GM12878 (cell line): ENCODE data around the gene CRY1. TPM values are rescaled to one million over a fixed set of nuclear protein-coding genes. Genes with fewer than 3 reads are reported as not detected.
A peak's percentile ranks its signal among the peaks of the same experiment; 100 is the strongest.

ENCODE experiments used
- ATAC-seq: fragments of 200-7000 bp; cut with Tn5 transposase; 3 replicates; pipeline ENCODE4 v1.9.1; 2020; ENCODE audit warnings: mild to moderate bottlenecking, moderate library complexity
- BruUV-seq: library from RNA; stranded (reverse); fragments of 400-500 nt; replicated peaks from 2 replicates; lab custom pipeline; 2021; lab: Mats Ljungman, UMichigan
- CTCF ChIA-PET: fragments of 300-600 bp; sonication (Branson Sonifier 250); formaldehyde crosslinking; extraction: SDS; loops from one replicate; lab custom pipeline; 2021; ENCODE audit warnings: inconsistent platforms; lab: Yijun Ruan, JAX
- POLR2A ChIA-PET: fragments of 350-600 bp; formaldehyde crosslinking; extraction: SDS; loops from one replicate; lab custom pipeline; 2021; ENCODE audit warnings: inconsistent platforms; lab: Charles Lee
- RAD21 ChIA-PET: fragments of 300-600 bp; sonication (Branson Sonifier 250); formaldehyde crosslinking; loops from one replicate; lab custom pipeline; 2023; ENCODE audit warnings: antibody characterized with exemption; ENCODE audit not compliant: unreplicated experiment; lab: Charles Lee
- SMC1A ChIA-PET: fragments of 300-600 bp; sonication (Branson Sonifier 250); formaldehyde crosslinking; loops from one replicate; lab custom pipeline; 2023; ENCODE audit not compliant: unreplicated experiment, uncharacterized antibody; lab: Charles Lee
- DNase-seq: peaks from one replicate; pipeline ENCODE4 v3.0.0-alpha.2; 2011; ENCODE audit warnings: low read depth, low spot score
- FAIRE-seq: peaks from 3 replicates; lab custom pipeline; 2011; peaks lifted over from hg19 to GRCh38; lab: Jason Lieb, UNC
- H2AFZ ChIP-seq: 2 replicates; pipeline ENCODE4 v1.6.0; 2011; ENCODE audit warnings: low read depth, low read length, control low read depth; ENCODE audit not compliant: control insufficient read depth
- H3K27ac ChIP-seq: 2 replicates; pipeline ENCODE4 v1.5.1; 2011; ENCODE audit warnings: control low read depth; ENCODE audit not compliant: control insufficient read depth, insufficient read depth
- H3K27me3 ChIP-seq, 2 experiments: replicated peaks in 1 of 2; 2 replicates each; pipeline versions ENCODE4 v1.6.0 to v1.6.1; 2011; ENCODE audit warnings: low read length in 1 of 2; ENCODE audit not compliant: control insufficient read depth in 2 of 2, insufficient read depth in 2 of 2
- H3K36me3 ChIP-seq, 2 experiments: 2 replicates each; pipeline ENCODE4 v1.5.1; 2011; ENCODE audit warnings: low read length in 1 of 2; ENCODE audit not compliant: control insufficient read depth in 2 of 2, insufficient read depth in 2 of 2
- H3K4me1 ChIP-seq: 2 replicates; pipeline ENCODE4 v1.6.1; 2011; ENCODE audit warnings: mild to moderate bottlenecking, low read length, moderate library complexity, mixed read lengths; ENCODE audit not compliant: control insufficient read depth, insufficient read depth
- H3K4me2 ChIP-seq: 2 replicates; pipeline ENCODE4 v1.6.0; 2011; ENCODE audit warnings: control low read depth; ENCODE audit not compliant: control insufficient read depth, insufficient read depth
- H3K4me3 ChIP-seq: fragments of 200-600 bp; sonication (generic); 2 replicates; pipeline ENCODE4 v1.5.1; 2016
- H3K79me2 ChIP-seq: 2 replicates; pipeline ENCODE4 v1.6.0; 2011; ENCODE audit warnings: low read length; ENCODE audit not compliant: control insufficient read depth, insufficient read depth
- H3K9ac ChIP-seq: 2 replicates; pipeline ENCODE4 v1.8.0; 2011; ENCODE audit warnings: low read length, control low read depth, mixed read lengths; ENCODE audit not compliant: control insufficient read depth, insufficient read depth
- H3K9me3 ChIP-seq: replicated peaks from 3 replicates; pipeline ENCODE4 v1.5.1; 2011; ENCODE audit warnings: mild to moderate bottlenecking, low read length; ENCODE audit not compliant: control insufficient read depth, insufficient read depth
- H4K20me1 ChIP-seq: 2 replicates; pipeline ENCODE4 v1.6.0; 2011; ENCODE audit not compliant: control insufficient read depth, insufficient read depth
- ATF7 ChIP-seq: fragments of 450-650 bp; IDR thresholded peaks from 2 replicates; pipeline ENCODE4 v1.6.1; 2016; ENCODE audit warnings: low read depth, mild to moderate bottlenecking
- BCL11A ChIP-seq: IDR thresholded peaks from 2 replicates; pipeline ENCODE4 v1.6.1; 2011; ENCODE audit warnings: low read depth, low read length
- BCL3 ChIP-seq: IDR thresholded peaks from 2 replicates; pipeline ENCODE4 v1.6.1; 2011; ENCODE audit warnings: borderline replicate concordance, low read depth, mild to moderate bottlenecking, moderate library complexity, low read length; ENCODE audit not compliant: insufficient read depth, poor library complexity, severe bottlenecking
- CTCF ChIP-seq, 3 experiments: IDR thresholded peaks in 2 of 3; conservative IDR thresholded peaks in 1 of 3; 2 replicates each; pipeline ENCODE4 v1.5.1; 2011; ENCODE audit warnings: low read depth in 3 of 3, low read length in 3 of 3, mild to moderate bottlenecking in 3 of 3, control low read depth in 2 of 3, moderate library complexity in 2 of 3, inconsistent platforms in 1 of 3, mixed read lengths in 1 of 3; ENCODE audit not compliant: control insufficient read depth in 2 of 3, insufficient read depth in 1 of 3; ENCODE audit errors: extremely low read depth in 1 of 3
- ELK1 ChIP-seq: IDR thresholded peaks from 2 replicates; pipeline ENCODE4 v1.6.1; 2012; ENCODE audit warnings: low read depth, low read length, improper control_type of control experiment
- HDAC2 ChIP-seq: fragments of 200-600 bp; sonication (generic); IDR thresholded peaks from 2 replicates; pipeline ENCODE4 v1.6.1; 2017
- IKZF2 ChIP-seq, 2 experiments: fragments of 450-650 bp; IDR thresholded peaks; 2 replicates each; pipeline ENCODE4 v1.6.1; 2017; ENCODE audit warnings: mild to moderate bottlenecking in 2 of 2, moderate library complexity in 2 of 2
- KLF5 ChIP-seq: fragments of 450-650 bp; IDR thresholded peaks from 2 replicates; pipeline ENCODE4 v1.6.1; 2014; ENCODE audit warnings: mild to moderate bottlenecking; ENCODE audit not compliant: partially characterized antibody
- LARP7 ChIP-seq: fragments of 450-650 bp; IDR thresholded peaks from 2 replicates; pipeline ENCODE4 v1.6.1; 2017; ENCODE audit warnings: mild to moderate bottlenecking
- MLLT1 ChIP-seq: fragments of 450-650 bp; IDR thresholded peaks from 2 replicates; pipeline ENCODE4 v1.6.1; 2016; ENCODE audit warnings: mild to moderate bottlenecking
- MTA3 ChIP-seq: IDR thresholded peaks from 2 replicates; pipeline ENCODE4 v1.6.1; 2012; ENCODE audit warnings: low read length, inconsistent platforms, borderline replicate concordance
- NR2C2 ChIP-seq: IDR thresholded peaks from 2 replicates; pipeline ENCODE4 v1.6.1; 2011; ENCODE audit warnings: borderline replicate concordance, low read depth; ENCODE audit not compliant: control insufficient read depth, insufficient read length
- POLR2A ChIP-seq: IDR thresholded peaks from 2 replicates; pipeline ENCODE4 v1.6.1; 2011; ENCODE audit warnings: low read depth, mild to moderate bottlenecking, low read length
- POLR2AphosphoS2 ChIP-seq: IDR thresholded peaks from 2 replicates; pipeline ENCODE4 v1.6.1; 2011; ENCODE audit warnings: low read depth, mild to moderate bottlenecking, low read length, improper control_type of control experiment, moderate library complexity
- RAD51 ChIP-seq: fragments of 450-650 bp; IDR thresholded peaks from 2 replicates; pipeline ENCODE4 v1.6.1; 2016; ENCODE audit warnings: moderate library complexity, mild to moderate bottlenecking, inconsistent platforms
- TAF1 ChIP-seq: IDR thresholded peaks from 2 replicates; pipeline ENCODE4 v1.6.1; 2011; ENCODE audit warnings: mild to moderate bottlenecking, low read depth, low read length, borderline replicate concordance
- YBX1 ChIP-seq: fragments of 450-650 bp; IDR thresholded peaks from 2 replicates; pipeline ENCODE4 v1.6.1; 2016; ENCODE audit warnings: antibody characterized with exemption
- ZNF207 ChIP-seq: fragments of 450-650 bp; IDR thresholded peaks from 2 replicates; pipeline ENCODE4 v1.6.1; 2014; ENCODE audit warnings: antibody characterized with exemption, mild to moderate bottlenecking, borderline replicate concordance
- ZNF217 ChIP-seq: fragments of 450-650 bp; IDR thresholded peaks from 2 replicates; pipeline ENCODE4 v1.6.1; 2017; ENCODE audit warnings: antibody characterized with exemption, mild to moderate bottlenecking
- ZNF622 ChIP-seq: fragments of 450-650 bp; IDR thresholded peaks from 2 replicates; pipeline ENCODE4 v1.6.1; 2017; ENCODE audit warnings: mild to moderate bottlenecking, inconsistent platforms
- ZSCAN29 ChIP-seq: fragments of 450-650 bp; IDR thresholded peaks from 2 replicates; pipeline ENCODE4 v1.6.1; 2017; ENCODE audit warnings: mild to moderate bottlenecking, moderate library complexity
- WGBS: methylation state at CpG from one replicate; pipeline ENCODE4 v1.1.6; 2016; ENCODE audit warnings: low lambda C conversion rate; ENCODE audit not compliant: insufficient replicate concordance, insufficient coverage; ENCODE audit errors: missing lambda C conversion rate; 5-methylcytosine and 5-hydroxymethylcytosine counted together
- in situ Hi-C: fragments of 300-500 bp; cut with MboI; formaldehyde crosslinking; loops from 9 replicates; pipeline ENCODE4 v1.14.3; 2018; ENCODE audit warnings: mixed read lengths
- intact Hi-C: fragments of 100-400 bp; cut with micrococcal nuclease; formaldehyde crosslinking; loops from one replicate; pipeline ENCODE4 v1.14.2; 2022; ENCODE audit not compliant: unreplicated experiment
- polyA plus RNA-seq, 11 experiments: library from polyadenylated mRNA; depleted of rRNA in 4 of 11; unstranded in 6 of 11; stranded (reverse) in 5 of 11; fragments of >200 nt; fragmentation: Nextera tagmentation in 4 of 11; fragmentation: Illumina TruSeq in 1 of 11; extraction: Ambion mirVana in 4 of 11; extraction: Trizol in 1 of 11; gene quantifications; 1 replicate in 1 of 11; 2 replicates in 10 of 11; pipeline versions ENCODE4 v1.2.1 to v1.2.3, GENCODE V29; 2011 to 2016; ENCODE audit warnings: inconsistent platforms in 2 of 11, missing spikeins in 2 of 11, low read depth in 1 of 11
- total RNA-seq, 4 experiments: library from RNA; depleted of rRNA in 3 of 4; stranded (reverse); fragments of >200 nt in 3 of 4; fragmentation: Illumina TruSeq in 1 of 4; extraction: Trizol in 1 of 4; gene quantifications; 2 replicates each; pipeline versions ENCODE4 v1.2.1 to v1.2.3, GENCODE V29; 2013 to 2021

CRY1 gene
- total and polyA plus RNA-seq, 10 of the 15 experiments (the other 5 are each of a cell fraction or from before 2014, with no cell fraction given): 1.6 to 10.9 (median 5.4) TPM

- no peak for TF ChIP-seq CTCF (IDR thresholded peaks at IDR 0.05 in 2 of 3, conservative IDR thresholded peaks at IDR 0.05 in 1 of 3; ENCODE audit: control insufficient read depth in 2 of 3, extremely low read depth in 1 of 3, insufficient read depth in 1 of 3, low read depth in 3 of 3, low read length in 3 of 3)
- TF ChIP-seq ZNF217: no peak
- TF ChIP-seq BCL11A: no peak
- TF ChIP-seq ZSCAN29: no peak
- TF ChIP-seq POLR2AphosphoS2: no peak
- no peak for TF ChIP-seq KLF5
Observed at GRCh38 chr12:106975098-106975497, 118.3 kb downstream of the CRY1 start (continued).

- no peak for DNase-seq
- RAD21 ChIA-PET: no interaction called here
- POLR2A ChIA-PET: no interaction called here
- CTCF ChIA-PET: no interaction called here
- Histone ChIP-seq H3K27ac (no peak overlapping the region), H3K4me1 (peaks cover 5% of the 10 kb centered on the region; the same call in 1 of the 2 replicates), H3K27me3 (no peaks in the 10 kb centered on the region), H3K79me2 (no peaks in the 10 kb centered on the region; the same call in 1 of the 2 replicates), H3K4me2 (peak overlapping the region; percentile 17; the same call in 1 of the 2 replicates), H3K9me3 (no peaks in the 10 kb centered on the region), H3K9ac (no peak overlapping the region), H3K4me3 (no peak overlapping the region), H4K20me1 (no peaks in the 10 kb centered on the region), H3K36me3 (peaks cover 0 to 8% of the 10 kb centered on the region in 2 experiments; a peak in 2 of 4 replicates), H2AFZ (no peak overlapping the region)
- no TSS peak for BruUV-seq
- SMC1A ChIA-PET: interaction anchor here (1.3 kb wide), 1 partner anchor 10 kb away, joined by 4 read pairs; no protein-coding TSS in a partner anchor
- WGBS: 41% methylated on average over 3 of the region's 3 CpGs
- intact Hi-C loops (no loop called here), in situ Hi-C loops (no loop called here)
- peak; percentile 90 for FAIRE-seq
- ATAC-seq: peak; percentile 99
- no peak for TF ChIP-seq NR2C2
- TF ChIP-seq IKZF2 (IDR thresholded peaks at IDR 0.05): no peak
- TF ChIP-seq RAD51: peak; percentile 80
- no peak for TF ChIP-seq MLLT1
- no peak for TF ChIP-seq ZNF622
- no peak for TF ChIP-seq LARP7
- TF ChIP-seq ZNF207: no peak
- no peak for TF ChIP-seq MTA3
- TF ChIP-seq ELK1: peak; percentile 84
- TF ChIP-seq TAF1: no peak
- TF ChIP-seq BCL3: no peak
- TF ChIP-seq YBX1: no peak
- no peak for TF ChIP-seq HDAC2
- no peak for TF ChIP-seq POLR2A
- TF ChIP-seq ZNF217: no peak
- TF ChIP-seq ATF7: peak; percentile 39; the same call in 1 of the 2 replicates
Observed at GRCh38 chr12:106974511-106974910, 118.8 kb downstream of the CRY1 start.
